GM18519 (cell line): ENCODE data around the gene MEIOSIN.
A peak's percentile ranks its signal among the peaks of the same experiment; 100 is the strongest.
"Not testable (repeated sequence)": the region's sequence is repeated elsewhere in the genome, so short reads cannot be mapped to it uniquely, and the experiment has no call there.

Source experiments
- ATAC-seq: cut with Tn5 transposase; IDR thresholded peaks from one replicate; pipeline ENCODE4 v1.9.1; 2021; ENCODE audit warnings: mild to moderate bottlenecking, moderate library complexity; ENCODE audit not compliant: unreplicated experiment, low FRiP score

MEIOSIN gene

GRCh38 chr19:45717131-45717982, 15.9 kb upstream of the MEIOSIN start:
- ATAC-seq = peak; percentile 85

GRCh38 chr19:45717983-45718650, 15.1 kb upstream of the MEIOSIN start:
- no peak for ATAC-seq

- not testable (repeated sequence) for ATAC-seq
Measured at GRCh38 chr19:45720065-45720464, 13.2 kb upstream of the MEIOSIN start.

GRCh38 chr19:45728683-45729082, 4.6 kb upstream of the MEIOSIN start:
- ATAC-seq = not testable (repeated sequence)

- ATAC-seq = no peak
Measured at GRCh38 chr19:45729800-45730290, 3.4 kb upstream of the MEIOSIN start.

GRCh38 chr19:45730368-45731288, 2.6 kb upstream of the MEIOSIN start, which contains the start of gene FBXO46:
Gene FBXO46, minus strand, starts transcription at chr19:45730896. Its CDS starts 17,401 bp downstream, at chr19:45713495.
- ATAC-seq = peak; percentile 72

- ATAC-seq = no peak
Measured at GRCh38 chr19:45739498-45740439, 6.5 kb downstream of the MEIOSIN start.

GRCh38 chr19:45742969-45743368, 9.7 kb downstream of the MEIOSIN start:
- ATAC-seq = no peak

- ATAC-seq = no peak
Measured at GRCh38 chr19:45745606-45746005, 12.4 kb downstream of the MEIOSIN start.

GRCh38 chr19:45746866-45747265, 13.6 kb downstream of the MEIOSIN start:
- no peak for ATAC-seq

GRCh38 chr19:45747513-45747912, 14.3 kb downstream of the MEIOSIN start:
- no peak for ATAC-seq

- ATAC-seq = not testable (repeated sequence)
Measured at GRCh38 chr19:45751483-45751882, 18.2 kb downstream of the MEIOSIN start.

GRCh38 chr19:45752639-45753038, 19.4 kb downstream of the MEIOSIN start:
- ATAC-seq = no peak

- ATAC-seq = no peak
Measured at GRCh38 chr19:45753548-45753947, 20.3 kb downstream of the MEIOSIN start.

GRCh38 chr19:45754323-45754722, 21.1 kb downstream of the MEIOSIN start:
- ATAC-seq = no peak

GRCh38 chr19:45757695-45758094, 24.5 kb downstream of the MEIOSIN start:
- no peak for ATAC-seq

GRCh38 chr19:45758921-45759320, 25.7 kb downstream of the MEIOSIN start:
- ATAC-seq = no peak

GRCh38 chr19:45761714-45762113, 28.5 kb downstream of the MEIOSIN start:
- ATAC-seq = no peak

- no peak for ATAC-seq
Measured at GRCh38 chr19:45762870-45763631, 29.8 kb downstream of the MEIOSIN start.
